ENCODE results near the gene EEF2K.

Gene EEF2K

GRCh38 chr16:22320572-22321339 is 114.7 kb downstream of the EEF2K start:
- FAIRE-seq: no peak

- no peak for FAIRE-seq
Measured at GRCh38 chr16:22321340-22322001, 115.4 kb downstream of the EEF2K start.

- FAIRE-seq: no peak
Measured at GRCh38 chr16:22322021-22322471, 116.0 kb downstream of the EEF2K start.

- no peak for FAIRE-seq
Measured at GRCh38 chr16:22322741-22323140, 116.7 kb downstream of the EEF2K start.

GRCh38 chr16:22323173-22323958 is 117.3 kb downstream of the EEF2K start:
- FAIRE-seq: no peak

GRCh38 chr16:22323959-22324786 is 118.1 kb downstream of the EEF2K start:
- no peak for FAIRE-seq

GRCh38 chr16:22324787-22325597 is 118.9 kb downstream of the EEF2K start:
- no peak for FAIRE-seq

GRCh38 chr16:22325598-22326368 is 119.7 kb downstream of the EEF2K start:
- no peak for FAIRE-seq

GRCh38 chr16:22326369-22326652 is 120.2 kb downstream of the EEF2K start:
- FAIRE-seq: no peak

- no peak for FAIRE-seq
Measured at GRCh38 chr16:22326771-22327445, 120.8 kb downstream of the EEF2K start.

GRCh38 chr16:22327446-22327775 is 121.3 kb downstream of the EEF2K start:
- FAIRE-seq: no peak

- FAIRE-seq: no peak
Measured at GRCh38 chr16:22328081-22328725, 122.1 kb downstream of the EEF2K start.

- no peak for FAIRE-seq
Measured at GRCh38 chr16:22329199-22329695, 123.2 kb downstream of the EEF2K start.

- FAIRE-seq: no peak
Measured at GRCh38 chr16:22330326-22330725, 124.2 kb downstream of the EEF2K start.

- FAIRE-seq: no peak
Measured at GRCh38 chr16:22333457-22333994, 127.4 kb downstream of the EEF2K start.

GRCh38 chr16:22335668-22336246 is 129.7 kb downstream of the EEF2K start:
- FAIRE-seq: no peak

GRCh38 chr16:22336581-22336980 is 130.5 kb downstream of the EEF2K start:
- FAIRE-seq: no peak

- FAIRE-seq: no peak
Measured at GRCh38 chr16:22337045-22337444, 131.0 kb downstream of the EEF2K start.

Data from endometrium (tissue), 2 donors.